Measurements from ENCODE around the gene KCNQ1OT1. TPM values are rescaled to one million over a fixed set of nuclear protein-coding genes. Genes with fewer than 3 reads are reported as not detected.
A peak's percentile ranks its signal among the peaks of the same experiment; 100 is the strongest.

KCNQ1OT1 gene
- total RNA-seq, 1 donor from 2014 or later: 14.3 TPM

DNA sequence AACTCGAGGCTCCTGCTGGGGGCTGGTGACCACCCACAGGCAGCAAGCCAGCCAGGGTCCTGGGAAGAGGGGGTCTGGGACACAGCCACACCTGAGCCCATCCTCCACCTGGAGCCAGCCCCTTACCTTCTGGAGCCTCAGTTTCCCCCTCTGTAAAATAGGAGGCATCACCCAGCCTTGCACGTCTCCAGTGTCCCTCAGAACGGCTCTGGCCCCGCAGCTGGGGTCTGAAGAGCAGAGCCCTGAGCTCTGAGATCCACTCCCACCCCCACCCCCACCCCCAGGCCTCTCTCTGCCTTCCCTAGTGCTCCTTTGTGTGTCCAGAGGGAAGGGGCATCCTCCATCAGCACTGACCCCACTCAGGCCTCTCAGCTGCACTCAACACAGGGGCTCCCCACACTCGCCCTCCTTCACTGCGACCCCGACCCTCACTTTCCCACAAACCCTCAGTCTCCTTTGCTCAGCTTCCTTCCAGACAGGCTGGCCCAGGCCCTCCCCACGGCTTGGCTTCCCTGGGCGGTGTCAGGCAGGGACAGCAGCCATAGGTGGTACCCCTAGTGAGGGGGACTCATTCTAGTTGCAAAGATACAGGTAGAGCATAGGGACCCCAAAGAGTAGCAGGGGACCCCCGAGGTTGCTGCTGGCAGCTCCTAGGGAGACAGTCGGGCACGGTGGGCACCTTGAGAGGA lies 33.3 kb upstream of the KCNQ1OT1 start:
- no peak for TF ChIP-seq CTCF (IDR thresholded peaks at IDR 0.05; ENCODE audit: partially characterized antibody, unreplicated experiment)
- H3K27me3 Mint-ChIP-seq (ENCODE audit: unreplicated experiment): peaks cover 6% of the 10 kb centered on the region
- no peak overlapping the region for H3K27ac Mint-ChIP-seq (ENCODE audit: unreplicated experiment)
- DNase-seq: peak; percentile 10
- H3K4me1 Mint-ChIP-seq (ENCODE audit: low read depth, unreplicated experiment): no peaks in the 10 kb centered on the region
- H3K36me3 Mint-ChIP-seq (ENCODE audit: unreplicated experiment): no peaks in the 10 kb centered on the region
- peaks cover 1% of the 10 kb centered on the region for H3K9me3 Mint-ChIP-seq (ENCODE audit: unreplicated experiment)
- no peak overlapping the region for H3K4me3 Mint-ChIP-seq (ENCODE audit: unreplicated experiment)

DNA sequence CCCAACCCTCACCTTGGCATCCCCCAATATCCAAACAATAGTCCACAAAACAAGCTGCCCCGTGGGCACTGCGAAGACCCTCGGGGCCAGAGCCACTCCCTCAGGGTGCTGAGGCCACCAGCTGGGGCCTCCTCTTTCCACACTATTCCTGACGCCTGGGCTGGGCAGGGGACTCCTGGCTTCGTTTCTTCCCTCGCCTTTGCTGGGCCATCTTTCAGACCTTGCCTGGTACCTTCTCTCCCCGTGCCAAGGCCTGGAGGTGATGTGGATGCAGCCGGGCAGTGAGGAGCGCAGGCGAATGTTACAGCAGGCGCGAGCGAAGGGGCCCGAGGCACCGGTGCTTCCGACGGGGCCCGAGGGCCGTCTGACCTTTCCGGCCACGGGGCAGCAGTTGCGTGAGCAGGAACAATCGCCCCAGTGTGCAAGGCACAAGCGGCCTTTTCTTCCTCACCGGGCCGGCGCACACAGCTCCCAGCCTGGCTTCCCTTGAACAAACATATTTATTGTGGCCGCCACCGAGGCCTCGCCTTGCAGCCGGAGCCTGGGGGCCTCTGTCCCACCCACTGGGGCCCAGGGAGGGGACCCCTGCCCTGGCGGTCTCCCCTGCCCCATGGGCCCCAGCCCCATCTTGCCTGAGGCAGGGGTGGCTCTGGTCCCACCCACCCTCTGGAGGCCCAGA lies 32.6 kb upstream of the KCNQ1OT1 start:
- H3K36me3 Mint-ChIP-seq (ENCODE audit: unreplicated experiment): no peaks in the 10 kb centered on the region
- H3K4me1 Mint-ChIP-seq (ENCODE audit: low read depth, unreplicated experiment): no peaks in the 10 kb centered on the region
- no peak for TF ChIP-seq CTCF (IDR thresholded peaks at IDR 0.05; ENCODE audit: partially characterized antibody, unreplicated experiment)
- no peak overlapping the region for H3K4me3 Mint-ChIP-seq (ENCODE audit: unreplicated experiment)
- no peak overlapping the region for H3K27ac Mint-ChIP-seq (ENCODE audit: unreplicated experiment)
- H3K27me3 Mint-ChIP-seq (ENCODE audit: unreplicated experiment): peaks cover 6% of the 10 kb centered on the region
- H3K9me3 Mint-ChIP-seq (ENCODE audit: unreplicated experiment): peaks cover 3% of the 10 kb centered on the region
- DNase-seq: no peak

GRCh38 chr11:2731130-2732125 lies 31.6 kb upstream of the KCNQ1OT1 start:
- peaks cover 6% of the 10 kb centered on the region for H3K27me3 Mint-ChIP-seq (ENCODE audit: unreplicated experiment)
- no peaks in the 10 kb centered on the region for H3K4me1 Mint-ChIP-seq (ENCODE audit: low read depth, unreplicated experiment)

DNA sequence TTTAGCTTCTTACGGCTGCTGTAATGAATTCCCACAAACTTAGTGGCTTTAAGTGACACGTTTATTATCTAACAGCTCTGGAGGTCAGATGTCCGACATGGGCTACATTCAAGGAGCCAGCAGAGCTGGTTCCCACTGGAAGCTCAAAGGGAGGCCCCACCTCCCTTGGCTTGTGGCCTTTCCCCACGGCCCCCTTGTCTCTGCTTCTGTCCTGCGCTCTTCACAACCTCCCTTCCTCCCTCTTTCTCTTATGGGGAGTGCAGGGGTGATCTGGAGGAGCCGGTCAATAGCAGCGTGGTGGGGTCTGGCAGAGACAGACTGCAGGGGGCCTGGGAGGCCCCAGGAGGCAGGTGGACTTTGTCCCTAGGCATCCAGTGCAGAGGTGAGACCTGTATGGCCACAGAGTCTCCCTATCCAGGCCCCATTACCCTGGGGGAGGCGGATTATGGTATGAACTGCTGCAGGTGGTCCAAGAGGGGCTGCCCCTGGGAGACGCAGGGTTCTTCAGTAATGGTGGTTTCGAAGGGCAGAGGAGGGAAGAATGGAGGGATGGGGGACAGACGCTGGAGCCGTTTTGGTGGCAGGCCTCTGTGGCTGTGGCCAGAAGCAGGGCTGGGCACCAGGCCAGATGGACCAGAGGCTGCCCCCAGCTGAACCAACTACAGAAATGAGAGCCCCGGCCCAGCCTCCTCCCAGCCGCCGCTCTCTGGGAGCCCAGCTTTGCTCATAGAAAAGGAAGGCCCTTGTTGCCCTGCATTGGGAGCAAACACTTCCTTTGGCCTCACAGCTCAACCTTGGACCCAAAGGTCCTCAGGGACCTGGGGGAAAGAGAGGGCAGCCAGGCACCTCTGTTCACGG lies 30.7 kb upstream of the KCNQ1OT1 start:
- no peak overlapping the region for H3K27ac Mint-ChIP-seq (ENCODE audit: unreplicated experiment)
- H3K9me3 Mint-ChIP-seq (ENCODE audit: unreplicated experiment): peaks cover 8% of the 10 kb centered on the region
- H3K4me3 Mint-ChIP-seq (ENCODE audit: unreplicated experiment): no peak overlapping the region
- no peaks in the 10 kb centered on the region for H3K36me3 Mint-ChIP-seq (ENCODE audit: unreplicated experiment)
- DNase-seq: no peak
- no peak for TF ChIP-seq CTCF (IDR thresholded peaks at IDR 0.05; ENCODE audit: partially characterized antibody, unreplicated experiment)
- peaks cover 3% of the 10 kb centered on the region for H3K27me3 Mint-ChIP-seq (ENCODE audit: unreplicated experiment)
- peaks cover 3% of the 10 kb centered on the region for H3K4me1 Mint-ChIP-seq (ENCODE audit: low read depth, unreplicated experiment)

More at GRCh38 chr11:2731130-2732125, 31.6 kb upstream of the KCNQ1OT1 start:
- Mint-ChIP-seq H3K4me3 (ENCODE audit: unreplicated experiment) (no peak overlapping the region), H3K36me3 (ENCODE audit: unreplicated experiment) (no peaks in the 10 kb centered on the region), H3K27ac (ENCODE audit: unreplicated experiment) (no peak overlapping the region), H3K9me3 (ENCODE audit: unreplicated experiment) (peaks cover 9% of the 10 kb centered on the region)
- no peak for DNase-seq
- no peak for TF ChIP-seq CTCF (IDR thresholded peaks at IDR 0.05; ENCODE audit: partially characterized antibody, unreplicated experiment)

All from glutamatergic neuron (in vitro differentiated cells).